Peyer's patch (tissue), 4 donors: Measurements from ENCODE around the gene P2RY8. TPM values are rescaled to one million over a fixed set of nuclear protein-coding genes. Genes with fewer than 3 reads are reported as not detected.
"Not testable (repeated sequence)": the region's sequence is repeated elsewhere in the genome, so short reads cannot be mapped to it uniquely, and the experiment has no call there.

ENCODE experiments used
- DNase-seq, 3 donors: peaks; one replicate each; pipeline ENCODE4 v3.0.0-alpha.2; 2017 to 2019
- H3K27ac ChIP-seq, 4 donors: fragments of 200-600 bp; sonication (generic); one replicate each; pipeline ENCODE4 v1.5.1; 2016 to 2019
- H3K27me3 ChIP-seq, 2 donors: fragments of 200-600 bp; sonication (generic); one replicate each; pipeline ENCODE4 v1.5.1; 2019
- H3K36me3 ChIP-seq, 3 donors: fragments of 200-600 bp; sonication (generic); one replicate each; pipeline ENCODE4 v1.5.1; 2016 to 2019
- H3K4me1 ChIP-seq, 4 donors: fragments of 200-600 bp; sonication (generic); one replicate each; pipeline ENCODE4 v1.5.1; 2016 to 2019
- H3K4me3 ChIP-seq, 4 donors: fragments of 200-600 bp; sonication (generic); 1 replicate in 3 of 4; 2 replicates in 1 of 4; pipeline ENCODE4 v1.5.1; 2016 to 2019; ENCODE audit warnings: mild to moderate bottlenecking in 1 of 4
- H3K9me3 ChIP-seq, 4 donors: fragments of 200-600 bp; sonication (generic); one replicate each; pipeline ENCODE4 v1.5.1; 2016 to 2019; ENCODE audit warnings: mild to moderate bottlenecking in 1 of 4
- POLR2A ChIP-seq, 2 donors: fragments of 450-650 bp; IDR thresholded peaks; one replicate each; pipeline ENCODE4 v1.5.1; 2017; ENCODE audit warnings: antibody characterized with exemption in 2 of 2, mild to moderate bottlenecking in 2 of 2, moderate library complexity in 2 of 2
- total RNA-seq, 4 donors: library from RNA; depleted of rRNA; stranded (reverse); fragments of >200 nt; gene quantifications; one replicate each; pipeline ENCODE4 v1.1.0, GENCODE V29; 2016
- TF ChIP-seq, protein P1 (sequence below), 6 experiments: fragments of 450-650 bp in 4 of 6; fragments of 200-600 bp in 2 of 6; sonication (generic) in 1 of 6; IDR thresholded peaks; one replicate each; pipeline ENCODE4 v1.5.1; 2017 to 2019; ENCODE audit warnings: antibody characterized with exemption in 6 of 6, mild to moderate bottlenecking in 3 of 6, moderate library complexity in 1 of 6

P2RY8 gene
- total RNA-seq, 4 donors from 2014 or later: 0.35 to 5.8 (median 1.2) TPM

DNA sequence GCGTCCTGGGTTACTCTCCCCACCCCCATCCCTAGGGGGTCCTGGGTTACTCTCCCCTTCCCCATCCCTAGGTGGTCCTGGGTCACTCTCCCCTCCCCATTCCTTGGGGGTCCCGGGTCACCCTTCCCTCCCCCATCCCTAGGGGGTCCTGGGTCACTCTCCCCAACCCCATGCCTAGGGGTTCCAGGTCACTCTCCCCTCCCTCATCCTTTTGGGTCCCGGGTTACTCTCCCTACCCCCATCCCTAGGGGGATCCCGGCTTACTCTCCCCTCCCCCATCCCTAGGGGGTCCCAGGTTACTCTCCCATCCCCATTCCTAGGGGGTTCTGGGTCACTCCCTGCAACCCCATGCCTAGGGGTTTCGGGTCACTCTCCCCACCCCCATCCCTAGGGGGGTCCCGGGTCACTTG lies 85.7 kb downstream of the P2RY8 start:
- no peaks in the 10 kb centered on the region for H3K36me3 ChIP-seq
- no peak overlapping the region for H3K4me3 ChIP-seq
- H3K27me3 ChIP-seq: no peaks in the 10 kb centered on the region
- H3K9me3 ChIP-seq: no peaks in the 10 kb centered on the region
- H3K27ac ChIP-seq: no peak overlapping the region
- H3K4me1 ChIP-seq: peaks cover 0 to 17% (median 6%) of the 10 kb centered on the region in 4 donors
- TF ChIP-seq, protein P1, sequence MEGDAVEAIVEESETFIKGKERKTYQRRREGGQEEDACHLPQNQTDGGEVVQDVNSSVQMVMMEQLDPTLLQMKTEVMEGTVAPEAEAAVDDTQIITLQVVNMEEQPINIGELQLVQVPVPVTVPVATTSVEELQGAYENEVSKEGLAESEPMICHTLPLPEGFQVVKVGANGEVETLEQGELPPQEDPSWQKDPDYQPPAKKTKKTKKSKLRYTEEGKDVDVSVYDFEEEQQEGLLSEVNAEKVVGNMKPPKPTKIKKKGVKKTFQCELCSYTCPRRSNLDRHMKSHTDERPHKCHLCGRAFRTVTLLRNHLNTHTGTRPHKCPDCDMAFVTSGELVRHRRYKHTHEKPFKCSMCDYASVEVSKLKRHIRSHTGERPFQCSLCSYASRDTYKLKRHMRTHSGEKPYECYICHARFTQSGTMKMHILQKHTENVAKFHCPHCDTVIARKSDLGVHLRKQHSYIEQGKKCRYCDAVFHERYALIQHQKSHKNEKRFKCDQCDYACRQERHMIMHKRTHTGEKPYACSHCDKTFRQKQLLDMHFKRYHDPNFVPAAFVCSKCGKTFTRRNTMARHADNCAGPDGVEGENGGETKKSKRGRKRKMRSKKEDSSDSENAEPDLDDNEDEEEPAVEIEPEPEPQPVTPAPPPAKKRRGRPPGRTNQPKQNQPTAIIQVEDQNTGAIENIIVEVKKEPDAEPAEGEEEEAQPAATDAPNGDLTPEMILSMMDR (IDR thresholded peaks at IDR 0.05): no peak
- TF ChIP-seq POLR2A (IDR thresholded peaks at IDR 0.05): no peak
- DNase-seq: peak; percentile 14 to 48 (median 43)

DNA sequence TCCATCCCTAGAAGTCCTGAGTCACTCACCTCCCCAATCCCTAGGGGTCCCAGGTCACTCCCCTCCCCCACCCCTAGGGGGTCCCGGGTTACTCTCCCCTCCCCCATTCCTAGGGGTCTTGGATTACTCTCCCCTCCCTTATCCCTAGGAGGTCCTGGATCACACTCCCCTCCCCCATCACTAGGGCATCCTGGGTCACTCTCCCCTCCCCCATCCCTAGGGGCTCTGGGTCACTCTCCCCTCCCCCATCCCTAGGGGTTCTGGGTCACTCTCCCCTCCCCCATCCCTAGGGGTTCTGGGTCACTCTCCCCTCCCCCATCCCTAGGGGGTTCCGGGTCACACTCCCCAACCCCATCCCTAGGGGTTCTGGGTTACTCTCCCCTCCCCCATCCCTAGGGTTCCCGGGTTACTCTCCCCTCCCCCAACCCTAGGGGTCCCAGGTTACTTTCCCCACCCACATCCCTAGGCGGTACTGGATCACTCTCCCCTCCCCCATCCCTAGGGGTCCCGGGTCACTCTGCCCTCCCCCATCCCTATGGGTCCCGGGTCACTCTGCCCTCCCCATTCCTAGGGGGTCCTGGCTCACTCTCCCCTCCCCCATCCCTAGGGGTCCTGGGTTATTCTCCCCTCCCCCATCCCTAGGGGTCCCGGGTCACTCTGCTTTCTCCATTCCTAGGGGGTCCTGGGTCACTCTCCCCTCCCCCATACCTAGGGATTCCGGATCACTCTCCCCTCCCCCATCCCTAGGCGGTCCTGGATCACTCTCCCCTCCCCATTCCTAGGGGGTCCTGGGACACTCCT lies 86.4 kb downstream of the P2RY8 start:
- Histone ChIP-seq H3K4me1 (peaks cover 0 to 17% (median 6%) of the 10 kb centered on the region in 4 donors), H3K36me3 (no peaks in the 10 kb centered on the region), H3K27ac (no peak overlapping the region), H3K4me3 (no peak overlapping the region), H3K27me3 (no peaks in the 10 kb centered on the region), H3K9me3 (no peaks in the 10 kb centered on the region)
- no peak for TF ChIP-seq POLR2A (IDR thresholded peaks at IDR 0.05)
- TF ChIP-seq, protein P1 (IDR thresholded peaks at IDR 0.05): no peak
- DNase-seq: peak; percentile 12 to 42 (median 39)

DNA sequence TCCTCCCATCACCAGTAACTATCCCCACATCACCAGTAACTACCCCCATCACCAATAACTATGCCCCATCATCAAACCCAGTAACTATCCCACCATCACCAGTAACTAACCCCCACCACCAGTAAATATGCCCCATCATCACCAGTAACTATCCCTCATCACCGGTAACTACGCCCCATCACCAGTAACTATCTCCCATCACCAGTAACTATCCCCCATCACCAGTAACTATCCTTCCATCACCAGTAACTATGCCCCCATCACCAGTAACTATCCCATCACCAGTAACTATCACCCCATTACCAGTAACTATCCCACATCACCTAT lies 87.2 kb downstream of the P2RY8 start:
- Histone ChIP-seq H3K27me3 (no peaks in the 10 kb centered on the region), H3K9me3 (no peaks in the 10 kb centered on the region), H3K36me3 (no peaks in the 10 kb centered on the region), H3K27ac (no peak overlapping the region), H3K4me1 (peaks cover 0 to 17% (median 6%) of the 10 kb centered on the region in 4 donors), H3K4me3 (no peak overlapping the region)
- TF ChIP-seq, protein P1 (IDR thresholded peaks at IDR 0.05): no peak
- no peak for TF ChIP-seq POLR2A (IDR thresholded peaks at IDR 0.05)
- DNase-seq: no peak

DNA sequence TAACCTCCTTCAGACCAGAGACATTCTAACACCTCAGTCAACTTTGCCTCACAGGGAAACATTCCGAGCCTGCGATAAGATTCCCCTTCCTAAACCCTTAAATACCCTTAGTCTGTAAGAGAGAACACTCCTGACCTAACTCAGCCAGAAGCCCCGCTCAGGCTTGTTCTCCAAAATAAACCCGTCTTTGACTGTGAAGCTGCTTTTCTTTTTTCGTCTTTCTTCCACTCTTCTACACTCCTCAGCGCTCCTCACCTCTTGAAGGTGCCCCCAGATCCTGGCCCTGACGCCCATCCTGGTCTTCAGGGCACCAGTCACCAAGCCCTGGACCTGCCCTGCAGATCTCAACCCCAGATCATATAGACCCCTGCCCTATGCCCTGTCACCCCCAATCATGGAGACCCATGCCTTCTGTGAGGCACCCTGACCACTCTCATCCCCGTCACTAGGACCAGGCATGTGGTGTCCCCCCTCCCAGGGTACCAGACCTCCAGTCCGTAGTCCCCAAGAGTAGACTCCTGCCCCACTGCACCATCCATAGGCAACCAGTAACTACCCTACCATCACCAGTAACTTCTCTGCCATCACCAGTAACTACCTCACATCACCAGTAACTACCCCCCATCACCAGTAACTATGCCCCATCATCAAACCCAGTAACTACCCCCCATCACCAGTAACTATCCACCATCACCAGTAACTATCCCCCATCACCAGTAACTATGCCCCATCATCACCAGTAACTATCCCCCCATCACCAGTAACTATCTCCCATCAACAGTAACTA lies 87.8 kb downstream of the P2RY8 start:
- H3K9me3 ChIP-seq: no peaks in the 10 kb centered on the region
- TF ChIP-seq, protein P1 (IDR thresholded peaks at IDR 0.05): no peak
- TF ChIP-seq POLR2A (IDR thresholded peaks at IDR 0.05): no peak
- peak; percentile 2 to 40 (median 11) for DNase-seq
- no peak overlapping the region for H3K27ac ChIP-seq
- H3K36me3 ChIP-seq: no peaks in the 10 kb centered on the region
- no peaks in the 10 kb centered on the region for H3K27me3 ChIP-seq
- no peak overlapping the region for H3K4me3 ChIP-seq
- peaks cover 0 to 17% (median 5%) of the 10 kb centered on the region in 4 donors for H3K4me1 ChIP-seq

DNA sequence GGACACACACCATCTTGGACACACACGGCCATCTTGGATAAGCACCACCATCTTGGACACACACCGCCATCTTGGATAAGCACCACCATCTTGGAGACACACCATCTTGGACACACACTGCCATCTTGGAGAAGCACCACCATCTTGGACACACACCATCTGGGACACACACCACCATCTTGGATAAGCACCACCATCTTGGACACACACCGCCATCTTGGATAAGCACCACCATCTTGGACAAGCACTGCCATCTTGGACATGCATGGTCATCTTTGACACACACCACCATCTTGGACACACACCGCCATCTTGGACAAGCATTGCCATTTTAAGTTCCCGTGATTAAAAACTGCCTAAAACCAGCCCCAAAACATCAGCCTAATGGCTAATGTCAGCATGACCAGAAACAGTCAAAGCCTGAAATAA lies 88.4 kb downstream of the P2RY8 start:
- DNase-seq: peak; percentile 0 to 25 (median 3)
- peaks cover 0 to 17% (median 5%) of the 10 kb centered on the region in 4 donors for H3K4me1 ChIP-seq
- not testable (repeated sequence) for H3K27me3 ChIP-seq, H3K9me3 ChIP-seq, H3K36me3 ChIP-seq, H3K4me3 ChIP-seq, H3K27ac ChIP-seq

DNA sequence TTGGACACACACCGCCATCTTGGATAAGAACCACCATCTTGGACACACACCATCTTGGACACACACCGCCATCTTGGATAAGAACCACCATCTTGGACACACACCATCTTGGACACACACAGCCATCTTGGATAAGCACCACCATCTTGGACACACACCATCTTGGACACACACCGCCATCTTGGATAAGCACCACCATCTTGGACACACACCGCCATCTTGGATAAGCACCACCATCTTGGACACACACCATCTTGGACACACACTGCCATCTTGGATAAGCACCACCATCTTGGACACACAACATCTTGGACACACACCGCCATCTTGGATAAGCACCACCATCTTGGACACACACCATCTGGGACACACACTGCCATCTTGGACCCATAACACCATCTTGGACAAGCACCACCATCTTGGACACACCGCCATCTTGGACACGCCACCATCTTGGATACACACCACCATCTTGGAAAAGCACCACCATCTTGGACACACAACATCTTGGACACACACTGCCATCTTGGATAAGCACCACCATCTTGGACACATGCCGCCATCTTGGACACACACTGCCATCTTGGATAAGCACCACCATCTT lies 88.9 kb downstream of the P2RY8 start:
- H3K27me3 ChIP-seq, H3K36me3 ChIP-seq, H3K4me3 ChIP-seq, H3K27ac ChIP-seq, H3K9me3 ChIP-seq: not testable (repeated sequence)
- H3K4me1 ChIP-seq: peaks cover 0 to 17% (median 5%) of the 10 kb centered on the region in 4 donors
- DNase-seq: peak; percentile 2 to 37 (median 6)

DNA sequence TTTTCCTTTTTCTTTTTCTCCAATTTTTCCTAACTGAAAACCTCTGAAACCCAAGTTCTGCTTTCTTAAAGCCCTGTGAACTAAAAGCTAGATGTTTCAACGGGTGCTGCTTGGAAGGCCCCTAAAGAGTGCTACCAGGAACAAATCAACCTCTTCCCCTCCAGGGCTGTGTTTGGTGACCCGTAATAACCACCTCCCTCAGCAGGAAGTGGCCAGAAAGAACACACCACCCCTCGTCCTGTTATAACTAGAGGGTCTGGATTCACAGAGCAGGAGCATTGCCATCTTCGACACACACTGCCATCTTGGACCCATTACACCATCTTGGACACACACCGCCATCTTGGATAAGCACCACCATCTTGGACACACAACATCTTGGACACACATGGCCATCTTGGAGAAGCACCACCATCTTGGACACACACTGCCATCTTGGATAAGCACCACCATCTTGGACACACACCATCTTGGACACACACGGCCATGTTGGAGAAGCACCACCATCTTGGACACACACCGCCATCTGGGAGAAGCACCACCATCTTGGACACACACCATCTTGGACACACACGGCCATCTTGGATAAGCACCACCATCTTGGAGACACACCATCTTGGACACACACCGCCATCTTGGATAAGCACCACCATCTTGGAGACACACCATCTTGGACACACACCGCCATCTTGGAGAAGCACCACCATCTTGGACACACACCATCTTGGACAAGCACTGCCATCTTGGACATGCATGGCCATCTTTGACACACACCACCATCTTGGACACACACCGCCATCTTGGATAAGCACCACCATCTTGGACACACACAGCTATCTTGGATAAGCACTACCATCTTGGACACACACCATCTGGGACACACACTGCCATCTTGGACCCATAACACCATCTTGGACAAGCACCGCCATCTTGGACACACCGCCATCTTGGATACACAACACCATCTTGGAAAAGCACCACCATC lies 89.7 kb downstream of the P2RY8 start:
- not testable (repeated sequence) for H3K27ac ChIP-seq, H3K36me3 ChIP-seq, H3K27me3 ChIP-seq, H3K9me3 ChIP-seq, H3K4me3 ChIP-seq
- peak; percentile 9 to 25 (median 14) for DNase-seq
- H3K4me1 ChIP-seq: peaks cover 0 to 17% (median 5%) of the 10 kb centered on the region in 4 donors
